Naive thymus-derived CD8-positive, alpha-beta T cell (primary cell): ENCODE results near the gene DCUN1D2. TPM values are rescaled to one million over a fixed set of nuclear protein-coding genes. Genes with fewer than 3 reads are reported as not detected.

Experiments used
- ATAC-seq, 2 donors: fragments of 150-1000 bp; cut with Tn5 transposase in 1 of 2; sonication (Bioruptor Pico), chemical (Tn5 transposase) in 1 of 2; 1 replicate in 1 of 2; 2 replicates in 1 of 2; pipeline ENCODE4 v1.10.0; 2021; ENCODE audit warnings: mild to moderate bottlenecking in 2 of 2, moderate library complexity in 2 of 2
- POLR2A ChIA-PET: fragments of 350-600 bp; sonication (Branson Sonifier 250); formaldehyde crosslinking; loops from one replicate; lab custom pipeline; 2021; ENCODE audit warnings: antibody characterized with exemption; lab: Charles Lee
- DNase-seq, 10 donors: peaks; one replicate each; pipeline versions ENCODE4 v3.0.0 to v3.0.0-alpha.2; 2020 to 2022
- H3K27ac Mint-ChIP-seq, 10 donors: one replicate each; pipeline ENCODE4 v1.8.0; 2020 to 2022; ENCODE audit warnings: mild to moderate bottlenecking in 10 of 10, mixed read lengths in 10 of 10, moderate library complexity in 4 of 10, inconsistent platforms in 1 of 10
- H3K27me3 Mint-ChIP-seq, 5 donors: one replicate each; pipeline ENCODE4 v1.8.0; 2021 to 2022; ENCODE audit warnings: mixed read lengths in 5 of 5
- H3K36me3 Mint-ChIP-seq, 3 donors: one replicate each; pipeline ENCODE4 v1.8.0; 2020 to 2022; ENCODE audit warnings: mixed read lengths in 3 of 3, mild to moderate bottlenecking in 2 of 3, inconsistent platforms in 1 of 3
- H3K4me1 Mint-ChIP-seq, 4 donors: one replicate each; pipeline ENCODE4 v1.8.0; 2021 to 2022; ENCODE audit warnings: mixed read lengths in 4 of 4
- H3K4me3 Mint-ChIP-seq, 10 donors: one replicate each; pipeline ENCODE4 v1.8.0; 2020 to 2022; ENCODE audit warnings: mild to moderate bottlenecking in 10 of 10, mixed read lengths in 10 of 10, moderate library complexity in 6 of 10, inconsistent platforms in 1 of 10
- H3K9me3 Mint-ChIP-seq, 9 donors: one replicate each; pipeline ENCODE4 v1.8.0; 2020 to 2022; ENCODE audit warnings: mixed read lengths in 9 of 9, mild to moderate bottlenecking in 3 of 9, inconsistent platforms in 1 of 9, moderate library complexity in 1 of 9
- polyA plus RNA-seq, 3 donors: library from polyadenylated mRNA; unstranded; fragments of 300-500 nt; fragmentation: Illumina TruSeq; gene quantifications; one replicate each; pipeline ENCODE4 v1.2.3, GENCODE V29; 2021
- total RNA-seq, 8 experiments: library from RNA in 2 of 8; stranded (reverse) in 2 of 8; gene quantifications; one replicate each; pipeline ENCODE4 v1.2.3 and lab custom pipeline; 2021 to 2026

DCUN1D2 gene
- total and polyA plus RNA-seq, 5 experiments from 2014 or later = 4.8 to 37.5 (median 11.4) TPM

DNA sequence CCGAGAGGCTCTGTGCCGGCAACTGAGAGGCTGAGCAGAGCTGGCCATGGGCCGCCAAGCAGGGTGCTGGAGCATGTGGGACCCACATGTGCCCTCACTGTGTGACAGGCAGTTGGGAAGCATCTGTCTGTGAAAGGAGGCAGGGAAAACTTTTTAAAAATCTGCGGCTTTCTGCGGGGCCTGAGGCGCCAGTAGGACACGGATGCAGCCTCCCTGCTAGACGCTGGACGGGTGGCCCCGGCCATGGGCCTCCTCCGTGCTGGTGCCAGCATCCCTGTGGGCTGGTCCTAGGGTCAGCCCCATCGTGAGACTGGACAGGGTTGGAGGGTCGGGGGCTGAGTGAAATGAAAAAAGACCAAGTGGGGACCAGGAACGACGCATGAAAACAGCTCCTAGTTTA, 20.9 kb upstream of the DCUN1D2 start:
- H3K27me3 Mint-ChIP-seq = no peaks in the 10 kb centered on the region
- H3K36me3 Mint-ChIP-seq = peaks cover 0 to 48% (median 13%) of the 10 kb centered on the region in 3 donors
- POLR2A ChIA-PET = no interaction called here
- H3K4me1 Mint-ChIP-seq = peaks cover 0 to 11% (median 8%) of the 10 kb centered on the region in 4 donors
- no peak overlapping the region for H3K27ac Mint-ChIP-seq
- H3K9me3 Mint-ChIP-seq = peaks cover 0 to 3% (median 0%) of the 10 kb centered on the region in 9 donors
- DNase-seq (no peak), ATAC-seq (no peak)
- no peak overlapping the region for H3K4me3 Mint-ChIP-seq

- peaks cover 0 to 49% (median 13%) of the 10 kb centered on the region in 3 donors for H3K36me3 Mint-ChIP-seq
- H3K9me3 Mint-ChIP-seq = peaks cover 0 to 3% (median 0%) of the 10 kb centered on the region in 9 donors
- DNase-seq (no peak), ATAC-seq (no peak)
- H3K27me3 Mint-ChIP-seq = no peaks in the 10 kb centered on the region
- H3K4me1 Mint-ChIP-seq = peaks cover 1 to 11% (median 8%) of the 10 kb centered on the region in 4 donors
- POLR2A ChIA-PET = no interaction called here
- H3K4me3 Mint-ChIP-seq = no peak overlapping the region
- no peak overlapping the region for H3K27ac Mint-ChIP-seq
These were observed 20.4 kb upstream of the DCUN1D2 start for GRCh38 chr13:113510871-113511270.

GRCh38 chr13:113509989-113510388, 19.5 kb upstream of the DCUN1D2 start:
- no peak for DNase-seq
- POLR2A ChIA-PET = no interaction called here
- H3K36me3 Mint-ChIP-seq = peaks cover 0 to 52% (median 15%) of the 10 kb centered on the region in 3 donors
- ATAC-seq = no peak
- peak overlapping the region in 1 of 10 donors; percentile 53 for H3K27ac Mint-ChIP-seq
- H3K9me3 Mint-ChIP-seq = peaks cover 0 to 3% (median 0%) of the 10 kb centered on the region in 9 donors
- H3K4me3 Mint-ChIP-seq = no peak overlapping the region
- H3K27me3 Mint-ChIP-seq = no peaks in the 10 kb centered on the region
- H3K4me1 Mint-ChIP-seq = peaks cover 4 to 13% (median 9%) of the 10 kb centered on the region in 4 donors

DNA sequence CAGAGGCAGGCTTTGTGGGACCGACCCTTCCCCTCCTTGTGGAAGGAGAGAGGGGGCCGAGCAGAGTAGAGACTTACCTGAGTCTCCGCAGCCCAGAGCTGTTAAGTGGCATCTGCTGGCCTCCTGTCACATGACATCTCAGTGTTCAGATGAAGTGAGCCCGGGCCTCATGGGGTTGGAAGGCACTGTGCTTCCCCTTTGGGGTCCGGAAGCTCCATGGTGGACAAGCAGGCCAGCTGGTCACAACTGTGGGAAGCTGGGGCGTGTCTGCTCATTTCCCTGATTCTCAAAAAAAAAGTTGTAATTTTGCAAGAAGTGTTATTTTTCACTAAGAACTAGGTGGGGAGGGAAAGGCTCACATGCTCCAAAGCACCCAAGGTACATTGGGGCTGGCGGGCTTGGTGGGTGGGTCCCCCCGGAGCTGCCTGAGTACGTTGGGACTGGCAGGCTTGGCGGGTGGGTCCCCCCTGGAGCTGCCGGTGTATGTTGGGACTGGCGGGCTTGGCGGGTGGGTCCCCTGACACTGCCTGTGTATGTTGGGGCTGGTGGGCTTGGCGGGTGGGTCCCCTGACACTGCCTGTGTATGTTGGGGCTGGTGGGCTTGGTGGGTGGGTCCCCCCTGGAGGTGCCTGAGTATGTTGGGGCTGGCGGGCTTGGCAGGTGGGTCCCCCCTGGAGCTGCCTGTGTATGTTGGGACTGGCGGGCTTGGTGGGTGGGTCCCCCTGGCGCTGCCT, 18.2 kb upstream of the DCUN1D2 start:
- DNase-seq = no peak
- POLR2A ChIA-PET = no interaction called here

DNA sequence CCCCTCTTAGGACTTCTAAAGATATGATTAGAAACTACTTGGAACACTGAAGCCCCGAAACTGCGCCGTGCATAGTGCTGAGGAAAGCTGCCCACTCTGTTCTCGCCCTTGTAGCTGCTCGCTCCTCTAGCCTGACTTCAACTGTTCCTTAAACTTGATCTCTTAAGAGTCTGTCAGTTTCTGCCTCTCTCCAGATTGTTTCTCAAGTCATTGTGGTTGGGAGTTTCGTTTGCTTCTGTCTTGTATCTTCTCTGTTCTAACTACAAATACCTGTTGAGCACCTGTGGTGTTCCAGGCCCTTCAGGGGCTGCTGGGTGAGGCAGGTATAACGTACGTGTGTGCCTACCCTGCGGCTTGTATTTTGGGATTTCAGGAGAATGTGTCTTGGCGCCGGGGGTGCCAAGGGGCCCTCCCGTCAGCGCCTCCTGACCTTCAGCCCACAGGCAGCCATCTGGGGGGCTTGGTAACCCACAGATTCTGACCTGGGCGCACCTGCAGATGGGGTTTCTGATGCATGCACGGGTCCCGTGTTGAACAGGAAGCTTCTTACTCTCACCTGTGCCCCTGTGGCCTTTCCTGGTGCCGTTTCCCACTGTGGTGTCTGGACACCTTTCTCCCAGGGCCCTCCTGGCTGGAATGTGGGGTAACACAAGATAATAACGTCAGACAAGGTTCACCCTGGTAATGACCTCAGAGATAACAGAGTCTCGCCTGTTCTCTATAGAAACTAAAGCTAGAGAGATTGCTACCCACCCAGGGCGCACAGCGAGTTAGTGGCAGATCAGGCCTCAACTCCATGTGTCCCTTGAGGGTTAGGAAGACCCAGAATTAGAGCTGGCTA, 17.2 kb upstream of the DCUN1D2 start:
- Mint-ChIP-seq H3K4me1 (peaks cover 4 to 11% (median 8%) of the 10 kb centered on the region in 4 donors), H3K27me3 (no peaks in the 10 kb centered on the region), H3K4me3 (no peak overlapping the region), H3K9me3 (peaks cover 0 to 3% (median 0%) of the 10 kb centered on the region in 9 donors), H3K27ac (peak overlapping the region in 3 of 10 donors; percentile 7 to 55 (median 35)), H3K36me3 (peaks cover 0 to 51% (median 19%) of the 10 kb centered on the region in 3 donors)
- ATAC-seq (no peak), DNase-seq (no peak)
- POLR2A ChIA-PET = no interaction called here

More for the DNA sequence above, 18.2 kb upstream of the DCUN1D2 start:
- H3K4me1 Mint-ChIP-seq = peaks cover 4 to 13% (median 9%) of the 10 kb centered on the region in 4 donors
- H3K27me3 Mint-ChIP-seq = no peaks in the 10 kb centered on the region
- no peak for ATAC-seq
- no peak overlapping the region for H3K27ac Mint-ChIP-seq
- H3K9me3 Mint-ChIP-seq = peaks cover 0 to 3% (median 0%) of the 10 kb centered on the region in 9 donors
- peaks cover 0 to 56% (median 19%) of the 10 kb centered on the region in 3 donors for H3K36me3 Mint-ChIP-seq
- no peak overlapping the region for H3K4me3 Mint-ChIP-seq

DNA sequence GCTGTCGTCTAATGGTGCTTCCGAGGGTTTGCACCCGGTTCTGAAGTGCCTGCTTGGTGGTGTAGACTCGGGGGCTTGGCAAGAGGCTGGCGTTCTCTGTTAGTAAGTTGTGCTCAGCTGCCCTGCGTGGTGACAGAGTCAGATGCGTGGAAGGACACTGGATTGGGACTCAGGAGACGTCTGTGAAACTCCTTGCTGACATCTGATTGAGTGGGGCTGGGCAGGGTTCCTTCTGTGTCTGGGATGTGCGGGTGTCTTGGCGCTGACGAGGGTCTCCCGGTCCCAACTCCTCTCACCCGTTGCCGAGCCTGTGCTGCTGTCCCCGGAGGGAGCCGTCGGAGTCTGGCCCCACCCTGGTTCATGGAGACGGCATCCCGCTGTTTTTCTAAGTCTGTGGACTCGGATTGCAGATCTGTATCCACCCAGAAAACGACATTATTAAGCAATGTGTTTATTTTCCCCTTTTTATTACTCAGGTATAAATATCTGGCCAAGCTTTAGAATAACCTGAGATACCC, 16.4 kb upstream of the DCUN1D2 start:
- POLR2A ChIA-PET = no interaction called here
- Mint-ChIP-seq H3K9me3 (no peaks in the 10 kb centered on the region), H3K36me3 (peaks cover 0 to 54% (median 19%) of the 10 kb centered on the region in 3 donors)

DNA sequence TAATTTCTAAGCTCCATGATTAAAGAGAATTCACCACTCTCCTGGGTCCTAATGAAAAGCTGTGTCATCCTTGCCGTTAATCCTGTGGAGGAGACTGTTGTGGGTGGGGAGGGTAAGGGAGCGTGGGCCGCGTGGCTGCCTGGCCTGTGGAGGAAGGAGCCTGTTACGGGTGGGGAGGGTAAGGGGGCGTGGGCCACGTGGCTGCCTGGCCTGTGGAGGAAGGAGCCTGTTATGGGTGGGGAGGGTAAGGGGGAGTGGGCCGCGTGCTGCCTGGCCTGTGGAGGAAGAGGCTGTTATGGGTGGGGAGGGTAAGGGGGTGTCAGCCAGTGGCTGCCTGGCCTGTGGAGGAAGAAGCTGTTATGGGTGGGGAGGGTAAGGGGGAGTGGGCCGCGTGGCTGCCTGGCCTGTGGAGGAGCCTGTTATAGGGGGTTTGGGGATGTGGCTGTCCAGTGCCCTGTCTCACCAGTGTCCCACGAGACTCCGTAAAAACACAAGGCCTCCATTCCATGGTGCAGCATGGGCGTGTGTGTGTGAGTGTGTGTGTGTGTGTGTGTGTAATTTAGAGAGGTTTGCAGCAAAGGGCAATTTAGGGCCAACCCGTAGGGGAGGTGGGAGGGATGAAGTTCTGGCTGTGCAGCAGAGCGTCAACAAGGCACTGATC, 15.6 kb upstream of the DCUN1D2 start:
- Mint-ChIP-seq H3K9me3 (no peaks in the 10 kb centered on the region), H3K27ac (peak overlapping the region in 5 of 10 donors; percentile 29 to 84 (median 53)), H3K4me1 (peaks cover 4 to 9% (median 7%) of the 10 kb centered on the region in 4 donors), H3K4me3 (no peak overlapping the region), H3K27me3 (no peaks in the 10 kb centered on the region), H3K36me3 (peaks cover 0 to 61% (median 24%) of the 10 kb centered on the region in 3 donors)
- POLR2A ChIA-PET = no interaction called here
- DNase-seq = peak in 1 of 10 donors; percentile 34
- ATAC-seq = no peak

More for the DNA sequence above, 16.4 kb upstream of the DCUN1D2 start:
- H3K4me3 Mint-ChIP-seq = no peak overlapping the region
- DNase-seq (no peak), ATAC-seq (no peak)
- H3K27ac Mint-ChIP-seq = no peak overlapping the region
- peaks cover 4 to 9% (median 7%) of the 10 kb centered on the region in 4 donors for H3K4me1 Mint-ChIP-seq
- H3K27me3 Mint-ChIP-seq = no peaks in the 10 kb centered on the region

- DNase-seq (no peak), ATAC-seq (no peak)
- Mint-ChIP-seq H3K4me3 (no peak overlapping the region), H3K27me3 (no peaks in the 10 kb centered on the region), H3K27ac (no peak overlapping the region), H3K9me3 (no peaks in the 10 kb centered on the region), H3K36me3 (peaks cover 0 to 77% (median 42%) of the 10 kb centered on the region in 3 donors), H3K4me1 (peaks cover 5 to 9% (median 7%) of the 10 kb centered on the region in 4 donors)
- POLR2A ChIA-PET = interaction anchor here (1.3 kb wide), 1 partner anchor 12 kb away, joined by 5 read pairs; the partner anchor contains the start of gene DCUN1D2
These were observed 12.2 kb upstream of the DCUN1D2 start for GRCh38 chr13:113502686-113503085.

GRCh38 chr13:113500530-113501265, 10.2 kb upstream of the DCUN1D2 start:
- Mint-ChIP-seq H3K27me3 (no peaks in the 10 kb centered on the region), H3K4me3 (no peak overlapping the region), H3K9me3 (no peaks in the 10 kb centered on the region), H3K27ac (no peak overlapping the region), H3K36me3 (peaks cover 0 to 79% (median 41%) of the 10 kb centered on the region in 3 donors), H3K4me1 (peaks cover 9 to 14% (median 12%) of the 10 kb centered on the region in 4 donors)
- POLR2A ChIA-PET = no interaction called here
- DNase-seq (no peak), ATAC-seq (no peak)

DNA sequence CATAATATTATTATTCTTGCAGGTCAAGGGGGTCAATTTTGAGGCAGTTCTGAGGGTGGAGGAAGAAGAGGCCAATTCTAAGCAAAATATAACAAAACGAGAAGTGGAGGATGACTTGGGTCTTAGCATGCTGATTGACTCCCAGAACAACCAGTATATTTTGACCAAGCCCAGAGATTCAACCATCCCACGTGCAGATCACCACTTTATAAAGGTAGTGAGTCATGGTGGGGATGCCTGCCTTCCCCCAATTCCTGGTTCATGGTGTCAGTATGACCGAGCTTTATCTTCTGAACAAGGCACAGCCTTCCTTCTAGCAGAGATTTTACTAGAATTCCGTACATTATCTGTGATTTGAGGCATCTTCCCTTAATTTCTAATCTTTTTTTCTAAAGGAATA, 9.4 kb upstream of the DCUN1D2 start:
- Mint-ChIP-seq H3K36me3 (peaks cover 0 to 77% (median 38%) of the 10 kb centered on the region in 3 donors), H3K9me3 (no peaks in the 10 kb centered on the region), H3K27me3 (no peaks in the 10 kb centered on the region), H3K4me1 (peaks cover 10 to 18% (median 16%) of the 10 kb centered on the region in 4 donors), H3K4me3 (no peak overlapping the region), H3K27ac (no peak overlapping the region)
- ATAC-seq (no peak), DNase-seq (no peak)
- POLR2A ChIA-PET = no interaction called here

GRCh38 chr13:113498905-113499304, 8.4 kb upstream of the DCUN1D2 start:
- POLR2A ChIA-PET = interaction anchor here (1.2 kb wide), 1 partner anchor 15 kb away, joined by 3 read pairs; no protein-coding TSS in a partner anchor
- no peak for ATAC-seq
- H3K9me3 Mint-ChIP-seq = no peaks in the 10 kb centered on the region
- H3K36me3 Mint-ChIP-seq = peaks cover 0 to 69% (median 31%) of the 10 kb centered on the region in 3 donors
- H3K27me3 Mint-ChIP-seq = no peaks in the 10 kb centered on the region
- H3K4me3 Mint-ChIP-seq = no peak overlapping the region
- no peak overlapping the region for H3K27ac Mint-ChIP-seq
- DNase-seq = no peak
- peaks cover 15 to 26% (median 16%) of the 10 kb centered on the region in 4 donors for H3K4me1 Mint-ChIP-seq
